RWPE1 (cell line): ENCODE data around the gene GDPD5.

ENCODE experiments used
- CTCF ChIA-PET: fragments of 350-600 bp; sonication (Branson Sonifier 250); formaldehyde crosslinking; extraction: SDS; loops from one replicate; lab custom pipeline; 2021; lab: Yijun Ruan, JAX
- POLR2A ChIA-PET: fragments of 400-600 bp; formaldehyde crosslinking; extraction: SDS; loops from one replicate; lab custom pipeline; 2020; ENCODE audit warnings: antibody characterized with exemption; ENCODE audit not compliant: low non-redundant PET; lab: Yijun Ruan, JAX
- DNase-seq: peaks from one replicate; pipeline ENCODE4 v3.0.0; 2012; ENCODE audit warnings: low spot score
- H3K27ac ChIP-seq: fragments of 450-650 bp; 2 replicates; pipeline ENCODE4 v1.5.1; 2017
- CTCF ChIP-seq: fragments of 450-650 bp; conservative IDR thresholded peaks from 2 replicates; pipeline ENCODE4 v1.5.1; 2017; ENCODE audit warnings: low read depth, mild to moderate bottlenecking

Gene GDPD5

GRCh38 chr11:75432911-75433321, 92.8 kb downstream of the GDPD5 start, which contains the start of gene KLHL35:
TSS of gene KLHL35 (minus strand) at chr11:75433203. CDS start at chr11:75430629, 2,574 bp downstream.
- no peak for TF ChIP-seq CTCF
- no peak within 1 kb of the TSS for H3K27ac ChIP-seq
- DNase-seq = no peak
- CTCF ChIA-PET = interaction anchor here (0.5 to 0.9 kb wide), 4 partner anchors 90 to 287 kb away, joined by 3 to 5 read pairs (median 3); no protein-coding TSS in a partner anchor
- POLR2A ChIA-PET = no interaction called here

DNA sequence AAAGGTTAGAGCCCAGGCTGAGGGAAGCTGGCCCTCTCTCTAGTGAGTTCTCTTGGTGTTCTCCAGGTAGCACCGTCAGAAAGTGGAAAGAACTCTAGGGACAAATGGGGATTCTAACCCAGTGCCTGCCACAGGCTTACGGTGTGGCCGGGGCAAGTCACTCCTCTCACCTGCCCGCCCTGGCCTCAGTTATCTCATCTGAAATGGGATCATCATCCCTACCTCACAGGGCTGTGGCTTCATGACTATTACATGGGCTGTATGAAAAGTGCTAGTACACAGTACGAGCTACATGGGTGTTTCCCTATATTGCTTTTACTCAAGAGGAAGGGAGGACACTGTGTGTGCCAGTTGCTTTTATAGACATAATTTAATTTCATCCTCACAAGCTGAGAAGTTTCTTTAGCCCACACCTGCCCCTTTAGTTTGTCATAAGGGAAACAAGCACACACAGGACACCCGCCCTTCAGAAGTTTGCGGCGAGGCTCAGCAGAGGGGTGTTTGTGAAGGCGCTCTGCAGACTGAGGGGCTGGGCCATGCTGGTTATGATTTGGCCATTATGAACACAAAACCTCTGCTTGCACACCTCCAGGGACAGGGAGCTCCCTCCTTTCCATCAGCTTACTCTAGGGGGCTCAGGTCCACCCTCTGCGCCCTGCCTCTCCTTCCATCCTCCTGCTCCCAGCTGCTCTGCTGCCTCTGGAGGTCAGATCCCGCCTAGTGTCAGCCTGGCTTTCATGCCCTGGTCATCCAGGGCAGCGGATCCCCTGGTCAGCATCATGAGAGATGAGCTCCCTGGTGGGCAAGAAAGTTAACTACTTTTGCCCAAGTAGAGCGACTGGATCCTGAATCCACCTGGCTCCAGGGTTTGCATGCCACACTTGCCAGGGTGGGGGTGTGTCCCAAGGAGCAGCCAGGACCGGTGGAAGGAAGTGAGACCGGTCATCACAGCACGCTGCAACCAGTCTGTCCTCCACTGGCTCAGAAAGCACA, 93.9 kb downstream of the GDPD5 start:
- no peak for TF ChIP-seq CTCF
- POLR2A ChIA-PET = no interaction called here

GRCh38 chr11:75430714-75431532, 94.8 kb downstream of the GDPD5 start:
- ChIA-PET CTCF (interaction anchor here (1.4 kb wide), 1 partner anchor 11 kb away, joined by 3 read pairs; no protein-coding TSS in a partner anchor), POLR2A (no interaction called here)
- TF ChIP-seq CTCF = no peak
- H3K27ac ChIP-seq = no peak overlapping the region
- DNase-seq = no peak

More for the DNA sequence above, 93.9 kb downstream of the GDPD5 start:
- CTCF ChIA-PET = interaction anchor here (0.5 to 1.4 kb wide), 5 partner anchors 11 to 148 kb away, joined by 3 to 4 read pairs (median 3); no protein-coding TSS in a partner anchor
- no peak for DNase-seq
- H3K27ac ChIP-seq = no peak overlapping the region

DNA sequence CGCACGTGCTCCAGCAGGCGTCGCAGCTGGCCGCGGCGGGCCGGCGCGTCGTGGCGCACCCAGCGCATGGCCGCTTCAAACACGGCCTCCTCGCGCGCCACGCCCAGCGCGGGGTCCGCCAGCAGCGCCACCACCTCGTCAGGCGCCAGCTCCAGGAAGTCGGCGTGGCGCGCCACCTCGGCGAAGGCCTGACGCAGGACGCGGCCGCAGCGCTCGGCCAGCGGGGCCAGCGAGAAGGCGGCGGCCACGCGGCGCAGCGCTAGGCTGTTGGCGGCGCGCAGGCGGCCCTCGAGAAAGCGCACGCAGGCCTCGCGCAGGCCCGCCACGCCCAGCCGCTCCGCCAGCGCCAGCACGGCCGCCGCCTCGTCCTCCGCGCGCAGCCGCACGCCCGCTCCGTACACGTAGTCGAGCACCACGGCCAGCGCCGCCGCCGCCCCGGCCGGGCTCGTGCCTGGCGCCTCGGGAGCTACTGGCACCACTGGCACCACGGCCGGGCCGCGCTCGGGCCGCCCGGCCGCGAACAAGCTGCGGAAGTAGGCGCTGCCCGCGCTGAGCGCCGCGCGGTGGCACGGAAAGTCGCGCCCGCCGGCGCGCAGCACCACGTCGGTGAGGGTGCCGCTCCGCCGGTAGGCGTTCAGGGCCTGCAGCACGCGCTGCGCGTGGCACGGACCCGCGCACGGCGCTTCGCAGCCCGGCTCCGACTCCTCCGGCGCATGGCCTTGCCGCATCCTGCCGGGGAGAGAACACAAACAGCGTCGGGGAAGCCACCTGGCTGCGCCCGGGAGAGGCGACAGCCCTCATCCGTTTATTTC, 95.6 kb downstream of the GDPD5 start:
- ChIA-PET CTCF (no interaction called here), POLR2A (no interaction called here)
- peak; percentile 49 for DNase-seq
- TF ChIP-seq CTCF = no peak
- no peak overlapping the region for H3K27ac ChIP-seq

DNA sequence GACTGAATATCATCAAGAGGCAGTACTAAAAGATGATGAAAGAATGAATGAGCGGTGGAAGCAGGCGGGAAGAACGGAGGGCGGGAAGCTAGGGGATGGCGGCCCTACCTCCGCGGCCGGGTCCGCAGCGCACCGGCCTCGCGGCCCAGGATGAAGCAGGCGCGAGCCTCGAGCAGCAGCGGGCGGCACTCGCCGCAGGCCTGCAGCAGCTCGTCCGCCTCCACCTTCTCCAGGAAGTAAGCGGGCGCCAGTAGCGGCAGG, 96.2 kb downstream of the GDPD5 start:
- no peak overlapping the region for H3K27ac ChIP-seq
- TF ChIP-seq CTCF = no peak
- DNase-seq = no peak
- POLR2A ChIA-PET = no interaction called here
- CTCF ChIA-PET = no interaction called here
